ENCODE results near the gene AEBP1.
A peak's percentile ranks its signal among the peaks of the same experiment; 100 is the strongest.

AEBP1 gene

GRCh38 chr7:44077681-44078091, 26.5 kb upstream of the AEBP1 start:
- no peaks in the 10 kb centered on the region for H3K27me3 ChIP-seq (ENCODE audit: control insufficient read depth, insufficient read depth, low read length)
- no peak for DNase-seq (ENCODE audit: low read depth, low spot score)
- H3K27ac ChIP-seq (ENCODE audit: low read length) = no peak overlapping the region
- no CpG with 5 or more reads among the region's 5 CpGs for WGBS (ENCODE audit: insufficient coverage, insufficient read length)
- H3K4me3 ChIP-seq (ENCODE audit: low read length) = no peak overlapping the region
- H3K4me1 ChIP-seq (ENCODE audit: control insufficient read depth, insufficient read depth, low read length) = no peaks in the 10 kb centered on the region; the same call in 1 of the 2 replicates
- no peaks in the 10 kb centered on the region for H3K9me3 ChIP-seq (ENCODE audit: control insufficient read depth, insufficient read depth, low read length)
- H3K36me3 ChIP-seq (ENCODE audit: control insufficient read depth, insufficient read depth, low read length) = peaks cover 30% of the 10 kb centered on the region

DNA sequence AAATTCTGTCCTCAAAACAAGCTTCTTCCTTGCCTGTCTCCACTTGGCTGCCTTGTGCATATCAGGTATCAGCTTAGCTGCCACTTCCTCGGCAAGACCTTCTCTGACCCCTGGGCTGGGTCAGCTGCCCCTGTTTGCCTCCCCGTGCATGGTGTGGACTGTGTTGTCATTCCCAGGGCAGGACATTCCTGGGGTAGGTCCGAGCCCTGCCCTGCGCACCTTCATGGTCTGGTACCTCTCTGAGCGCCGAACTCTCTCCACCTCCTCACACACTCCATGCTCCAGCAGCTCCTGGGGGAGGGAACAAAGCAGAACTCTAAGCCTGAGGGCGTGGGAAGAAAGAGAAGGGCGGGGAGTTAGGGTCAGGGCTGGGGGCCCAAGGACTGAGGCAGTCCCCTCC, 25.6 kb upstream of the AEBP1 start:
- H3K4me3 ChIP-seq (ENCODE audit: low read length) = no peak overlapping the region
- no peak overlapping the region for H3K27ac ChIP-seq (ENCODE audit: low read length)
- no CpG with 5 or more reads among the region's 8 CpGs for WGBS (ENCODE audit: insufficient coverage, insufficient read length)
- no peaks in the 10 kb centered on the region for H3K9me3 ChIP-seq (ENCODE audit: control insufficient read depth, insufficient read depth, low read length)
- H3K27me3 ChIP-seq (ENCODE audit: control insufficient read depth, insufficient read depth, low read length) = no peaks in the 10 kb centered on the region
- H3K4me1 ChIP-seq (ENCODE audit: control insufficient read depth, insufficient read depth, low read length) = no peaks in the 10 kb centered on the region; the same call in 1 of the 2 replicates
- peaks cover 30% of the 10 kb centered on the region for H3K36me3 ChIP-seq (ENCODE audit: control insufficient read depth, insufficient read depth, low read length)
- DNase-seq (ENCODE audit: low read depth, low spot score) = no peak

DNA sequence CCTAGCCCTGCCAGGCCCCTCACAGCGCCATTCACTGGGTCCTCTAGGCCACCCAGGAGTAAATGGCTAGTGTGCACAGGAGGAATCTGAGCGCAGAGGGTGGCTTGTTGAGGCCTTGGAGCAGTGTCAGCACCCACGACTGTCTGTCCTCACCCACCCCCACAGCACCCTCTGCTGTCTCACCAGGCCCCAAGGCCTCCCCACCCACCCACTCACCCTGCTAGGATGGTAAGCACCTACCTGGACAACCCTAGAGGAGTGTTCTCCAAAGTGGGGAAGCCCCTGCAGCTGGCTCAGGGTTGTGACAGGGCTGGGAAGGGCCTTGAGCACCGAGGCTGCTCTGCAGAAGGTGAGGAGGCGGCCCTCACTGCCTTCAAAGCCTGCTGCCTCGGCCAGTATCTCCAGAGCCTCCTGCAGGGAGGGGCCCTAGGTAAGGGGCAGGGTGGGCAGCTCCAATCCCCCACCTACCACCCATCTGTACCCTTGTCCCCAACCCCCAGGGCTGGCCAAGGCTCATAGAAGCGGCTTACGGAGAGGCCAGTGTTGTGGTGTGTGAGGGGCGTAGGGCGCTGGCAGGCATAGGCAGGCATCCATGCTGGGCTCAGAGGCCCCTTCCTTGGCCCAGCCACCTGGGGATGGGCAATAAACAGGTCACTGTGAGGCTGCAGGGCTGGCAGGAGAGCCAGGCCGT, 24.7 kb upstream of the AEBP1 start:
- no peaks in the 10 kb centered on the region for H3K27me3 ChIP-seq (ENCODE audit: control insufficient read depth, insufficient read depth, low read length)
- no peaks in the 10 kb centered on the region for H3K9me3 ChIP-seq (ENCODE audit: control insufficient read depth, insufficient read depth, low read length)
- no peak overlapping the region for H3K27ac ChIP-seq (ENCODE audit: low read length)
- no peak overlapping the region for H3K4me3 ChIP-seq (ENCODE audit: low read length)
- no peaks in the 10 kb centered on the region for H3K4me1 ChIP-seq (ENCODE audit: control insufficient read depth, insufficient read depth, low read length)
- DNase-seq (ENCODE audit: low read depth, low spot score) = no peak
- peaks cover 30% of the 10 kb centered on the region for H3K36me3 ChIP-seq (ENCODE audit: control insufficient read depth, insufficient read depth, low read length)
- WGBS (ENCODE audit: insufficient coverage, insufficient read length) = no CpG with 5 or more reads among the region's 11 CpGs

GRCh38 chr7:44080118-44080517, 24.0 kb upstream of the AEBP1 start:
- no CpG with 5 or more reads among the region's 5 CpGs for WGBS (ENCODE audit: insufficient coverage, insufficient read length)
- Histone ChIP-seq H3K4me1 (ENCODE audit: control insufficient read depth, insufficient read depth, low read length) (no peaks in the 10 kb centered on the region), H3K36me3 (ENCODE audit: control insufficient read depth, insufficient read depth, low read length) (peaks cover 30% of the 10 kb centered on the region), H3K27me3 (ENCODE audit: control insufficient read depth, insufficient read depth, low read length) (no peaks in the 10 kb centered on the region), H3K9me3 (ENCODE audit: control insufficient read depth, insufficient read depth, low read length) (no peaks in the 10 kb centered on the region), H3K4me3 (ENCODE audit: low read length) (no peak overlapping the region), H3K27ac (ENCODE audit: low read length) (no peak overlapping the region)
- no peak for DNase-seq (ENCODE audit: low read depth, low spot score)

DNA sequence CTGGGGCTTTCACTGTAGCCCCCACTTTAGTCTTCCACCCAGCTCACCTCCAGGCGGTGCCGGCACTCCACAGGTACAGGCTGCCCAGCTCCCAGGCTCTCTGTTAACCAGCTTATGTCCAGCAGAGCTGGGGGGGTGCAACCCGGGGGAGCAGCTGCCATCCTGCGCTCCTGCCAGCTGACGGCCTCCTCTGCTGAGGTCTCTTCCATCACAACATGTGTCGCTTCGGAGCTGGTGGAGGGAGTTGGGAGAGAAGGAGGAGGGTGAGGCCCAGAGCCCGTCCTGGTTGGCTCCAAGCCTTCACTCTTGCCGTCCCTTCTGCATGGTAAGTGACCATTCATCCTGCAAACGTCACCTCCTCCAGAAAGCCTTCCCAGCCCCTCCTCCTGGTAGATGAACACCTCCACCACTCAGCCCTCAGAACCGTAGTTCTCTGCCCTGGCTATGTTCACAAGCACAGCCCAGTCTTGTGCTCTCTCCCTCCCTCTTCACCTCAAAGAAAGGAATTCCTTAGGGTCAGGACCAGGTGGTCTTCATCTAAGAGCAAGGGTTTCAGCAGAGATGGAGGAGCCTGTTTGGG, 23.4 kb upstream of the AEBP1 start:
- WGBS (ENCODE audit: insufficient coverage, insufficient read length) = no CpG with 5 or more reads among the region's 11 CpGs
- DNase-seq (ENCODE audit: low read depth, low spot score) = no peak
- Histone ChIP-seq H3K9me3 (ENCODE audit: control insufficient read depth, insufficient read depth, low read length) (no peaks in the 10 kb centered on the region), H3K36me3 (ENCODE audit: control insufficient read depth, insufficient read depth, low read length) (peaks cover 29% of the 10 kb centered on the region), H3K27ac (ENCODE audit: low read length) (no peak overlapping the region), H3K4me1 (ENCODE audit: control insufficient read depth, insufficient read depth, low read length) (no peaks in the 10 kb centered on the region; the same call in 1 of the 2 replicates), H3K4me3 (ENCODE audit: low read length) (no peak overlapping the region), H3K27me3 (ENCODE audit: control insufficient read depth, insufficient read depth, low read length) (no peaks in the 10 kb centered on the region)

DNA sequence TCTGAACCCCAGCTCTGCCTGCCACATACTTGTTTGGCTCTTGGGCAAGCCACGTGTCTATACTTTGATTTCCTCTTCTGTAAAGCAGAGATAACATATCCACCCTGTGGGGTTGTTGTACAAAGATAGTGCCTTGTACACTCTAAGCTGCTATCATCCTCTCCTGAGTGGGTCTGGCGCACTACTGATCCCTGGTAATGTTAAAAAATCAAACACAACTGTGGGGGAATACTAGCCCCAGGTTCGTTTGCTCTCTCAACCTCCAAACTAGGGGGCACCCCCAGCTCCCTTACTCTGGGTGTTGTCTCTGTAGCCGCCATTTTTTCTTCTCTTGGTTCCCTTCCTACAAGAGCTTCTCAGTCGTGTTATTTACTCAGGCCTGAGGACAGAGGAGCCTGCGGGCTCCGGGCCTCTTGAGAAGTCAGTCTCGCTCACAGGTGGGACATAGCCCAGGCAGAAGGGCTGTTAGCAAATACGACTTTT, 22.8 kb upstream of the AEBP1 start:
- WGBS (ENCODE audit: insufficient coverage, insufficient read length) = no CpG with 5 or more reads among the region's 9 CpGs
- H3K4me3 ChIP-seq (ENCODE audit: low read length) = no peak overlapping the region
- H3K27me3 ChIP-seq (ENCODE audit: control insufficient read depth, insufficient read depth, low read length) = no peaks in the 10 kb centered on the region
- H3K36me3 ChIP-seq (ENCODE audit: control insufficient read depth, insufficient read depth, low read length) = peaks cover 24% of the 10 kb centered on the region
- no peaks in the 10 kb centered on the region for H3K9me3 ChIP-seq (ENCODE audit: control insufficient read depth, insufficient read depth, low read length)
- DNase-seq (ENCODE audit: low read depth, low spot score) = no peak
- H3K27ac ChIP-seq (ENCODE audit: low read length) = no peak overlapping the region
- no peaks in the 10 kb centered on the region; the same call in 1 of the 2 replicates for H3K4me1 ChIP-seq (ENCODE audit: control insufficient read depth, insufficient read depth, low read length)

- H3K27ac ChIP-seq (ENCODE audit: low read length) = no peak overlapping the region
Measured at GRCh38 chr7:44082541-44083207, 21.5 kb upstream of the AEBP1 start.

DNA sequence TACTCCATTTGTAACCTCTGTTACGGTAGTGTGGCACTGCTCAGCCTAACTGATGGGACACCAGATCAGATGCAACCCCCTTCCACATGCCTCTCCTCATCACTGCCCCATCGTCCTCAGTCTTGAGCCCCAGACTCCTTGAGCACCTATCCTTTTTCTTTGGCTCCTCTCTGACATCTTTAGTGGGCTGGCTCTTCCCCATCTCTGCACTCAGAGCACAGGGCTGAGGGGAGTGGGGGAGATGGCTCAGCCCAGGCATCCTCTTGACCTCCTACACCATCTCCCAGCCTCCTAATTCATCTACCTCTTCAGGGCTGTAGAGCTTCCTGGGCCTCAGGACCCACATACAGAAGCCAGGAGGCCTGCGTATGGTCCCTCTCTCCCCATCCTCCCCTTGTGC, 20.3 kb upstream of the AEBP1 start:
- no CpG with 5 or more reads among the region's 3 CpGs for WGBS (ENCODE audit: insufficient coverage, insufficient read length)
- Histone ChIP-seq H3K27ac (ENCODE audit: low read length) (no peak overlapping the region), H3K4me1 (ENCODE audit: control insufficient read depth, insufficient read depth, low read length) (no peaks in the 10 kb centered on the region; the same call in 1 of the 2 replicates), H3K9me3 (ENCODE audit: control insufficient read depth, insufficient read depth, low read length) (no peaks in the 10 kb centered on the region), H3K27me3 (ENCODE audit: control insufficient read depth, insufficient read depth, low read length) (no peaks in the 10 kb centered on the region), H3K36me3 (ENCODE audit: control insufficient read depth, insufficient read depth, low read length) (peaks cover 11% of the 10 kb centered on the region; the same call in 1 of the 2 replicates), H3K4me3 (ENCODE audit: low read length) (no peak overlapping the region)
- DNase-seq (ENCODE audit: low read depth, low spot score) = no peak

More at GRCh38 chr7:44082541-44083207, 21.5 kb upstream of the AEBP1 start:
- Histone ChIP-seq H3K9me3 (ENCODE audit: control insufficient read depth, insufficient read depth, low read length) (no peaks in the 10 kb centered on the region), H3K36me3 (ENCODE audit: control insufficient read depth, insufficient read depth, low read length) (peaks cover 21% of the 10 kb centered on the region), H3K4me1 (ENCODE audit: control insufficient read depth, insufficient read depth, low read length) (no peaks in the 10 kb centered on the region; the same call in 1 of the 2 replicates), H3K27me3 (ENCODE audit: control insufficient read depth, insufficient read depth, low read length) (no peaks in the 10 kb centered on the region), H3K4me3 (ENCODE audit: low read length) (peak overlapping the region; percentile 41; the same call in 1 of the 2 replicates)
- no CpG with 5 or more reads among the region's 54 CpGs for WGBS (ENCODE audit: insufficient coverage, insufficient read length)
- DNase-seq (ENCODE audit: low read depth, low spot score) = peak; percentile 84

DNA sequence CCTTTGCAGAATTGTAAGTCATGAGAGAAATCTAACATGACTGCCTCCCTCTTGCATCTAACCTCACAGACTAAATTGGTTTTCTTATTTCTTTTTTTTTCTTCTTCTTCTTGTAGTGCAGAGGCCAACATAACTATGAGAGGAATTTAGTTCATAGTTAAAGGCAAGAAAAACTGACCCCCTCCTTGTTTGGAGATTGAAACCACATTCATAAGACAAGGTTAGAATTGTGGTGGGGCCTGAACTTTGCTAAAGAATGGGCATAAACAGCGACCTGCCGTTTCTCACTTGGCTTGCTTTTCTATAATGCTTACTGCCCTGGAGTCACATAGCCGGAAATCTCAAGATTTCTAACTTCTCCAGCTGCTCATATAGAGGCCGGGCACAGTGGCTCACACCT, 19.4 kb upstream of the AEBP1 start:
- H3K27ac ChIP-seq (ENCODE audit: low read length) = no peak overlapping the region
- WGBS (ENCODE audit: insufficient coverage, insufficient read length) = no CpG with 5 or more reads among the region's 4 CpGs
- H3K4me3 ChIP-seq (ENCODE audit: low read length) = no peak overlapping the region
- H3K27me3 ChIP-seq (ENCODE audit: control insufficient read depth, insufficient read depth, low read length) = no peaks in the 10 kb centered on the region
- no peaks in the 10 kb centered on the region; the same call in 1 of the 2 replicates for H3K4me1 ChIP-seq (ENCODE audit: control insufficient read depth, insufficient read depth, low read length)
- H3K36me3 ChIP-seq (ENCODE audit: control insufficient read depth, insufficient read depth, low read length) = peaks cover 2% of the 10 kb centered on the region; the same call in 1 of the 2 replicates
- DNase-seq (ENCODE audit: low read depth, low spot score) = no peak
- no peaks in the 10 kb centered on the region for H3K9me3 ChIP-seq (ENCODE audit: control insufficient read depth, insufficient read depth, low read length)

GRCh38 chr7:44085546-44085945, 18.6 kb upstream of the AEBP1 start:
- Histone ChIP-seq H3K27ac (ENCODE audit: low read length) (no peak overlapping the region), H3K4me1 (ENCODE audit: control insufficient read depth, insufficient read depth, low read length) (no peaks in the 10 kb centered on the region; the same call in 1 of the 2 replicates), H3K9me3 (ENCODE audit: control insufficient read depth, insufficient read depth, low read length) (no peaks in the 10 kb centered on the region), H3K27me3 (ENCODE audit: control insufficient read depth, insufficient read depth, low read length) (no peaks in the 10 kb centered on the region), H3K4me3 (ENCODE audit: low read length) (no peak overlapping the region), H3K36me3 (ENCODE audit: control insufficient read depth, insufficient read depth, low read length) (no peaks in the 10 kb centered on the region)
- no CpG with 5 or more reads among the region's 3 CpGs for WGBS (ENCODE audit: insufficient coverage, insufficient read length)
- DNase-seq (ENCODE audit: low read depth, low spot score) = no peak

Data from iPS DF 6.9 (cell line).